GM19240 (cell line): ENCODE results near the gene LRCH1.

Experiments used
- DNase-seq: peaks from one replicate; pipeline ENCODE4 v3.0.0; 2011; ENCODE audit warnings: low spot score; ENCODE audit not compliant: insufficient read length

Gene LRCH1

DNA sequence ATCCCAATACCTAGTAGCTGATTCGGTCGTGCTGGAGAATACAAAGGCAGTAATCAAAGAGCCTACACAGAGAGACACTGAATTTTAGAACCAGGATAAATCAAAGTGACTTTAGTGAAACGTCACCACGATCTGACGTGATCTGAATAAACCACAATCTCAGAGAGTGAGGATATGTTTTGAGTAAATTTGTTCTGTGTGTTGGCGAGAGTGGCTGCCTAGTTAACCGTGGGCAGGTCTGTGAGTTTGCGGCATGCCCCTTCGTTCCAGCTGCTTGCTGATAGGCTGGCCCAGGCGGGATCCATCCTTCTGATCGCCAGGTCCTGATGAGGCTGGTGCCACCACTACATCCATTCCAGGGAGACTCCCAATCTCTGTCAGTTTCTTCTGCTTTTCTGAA, 40.4 kb downstream of the LRCH1 start:
- DNase-seq: no peak

DNA sequence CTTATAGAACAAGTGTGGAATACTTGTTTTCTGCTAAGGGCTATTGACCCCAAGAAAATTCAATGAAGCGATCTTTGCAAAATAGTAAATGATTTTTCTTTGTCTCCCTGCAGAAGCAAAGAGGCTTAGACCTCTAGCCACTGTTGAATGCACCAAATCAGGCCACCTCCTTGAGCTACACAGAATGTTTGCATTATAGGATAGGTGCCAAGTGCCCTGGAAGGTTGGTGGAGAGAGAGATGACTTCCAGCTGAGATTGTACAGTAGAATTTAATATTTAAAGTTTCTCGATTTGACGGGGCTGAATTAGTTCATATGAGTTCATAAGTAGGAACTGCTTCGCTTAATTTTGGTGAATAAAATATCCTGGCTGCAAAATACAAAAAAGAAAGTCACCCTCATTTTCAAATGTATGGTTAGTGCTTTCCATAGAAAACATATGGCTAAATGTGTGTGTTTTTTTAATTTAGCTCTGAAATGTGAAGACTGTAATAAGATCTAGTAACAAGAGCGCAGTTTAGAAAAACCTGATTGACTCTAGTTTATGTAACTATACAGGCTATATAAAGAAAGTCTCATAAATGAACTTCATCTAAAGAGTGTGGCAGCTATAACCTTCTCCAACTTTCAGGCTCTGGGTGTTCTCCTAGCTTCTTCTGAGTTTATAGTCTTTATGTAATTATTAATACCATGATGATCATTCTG, 41.6 kb downstream of the LRCH1 start:
- DNase-seq: no peak

DNA sequence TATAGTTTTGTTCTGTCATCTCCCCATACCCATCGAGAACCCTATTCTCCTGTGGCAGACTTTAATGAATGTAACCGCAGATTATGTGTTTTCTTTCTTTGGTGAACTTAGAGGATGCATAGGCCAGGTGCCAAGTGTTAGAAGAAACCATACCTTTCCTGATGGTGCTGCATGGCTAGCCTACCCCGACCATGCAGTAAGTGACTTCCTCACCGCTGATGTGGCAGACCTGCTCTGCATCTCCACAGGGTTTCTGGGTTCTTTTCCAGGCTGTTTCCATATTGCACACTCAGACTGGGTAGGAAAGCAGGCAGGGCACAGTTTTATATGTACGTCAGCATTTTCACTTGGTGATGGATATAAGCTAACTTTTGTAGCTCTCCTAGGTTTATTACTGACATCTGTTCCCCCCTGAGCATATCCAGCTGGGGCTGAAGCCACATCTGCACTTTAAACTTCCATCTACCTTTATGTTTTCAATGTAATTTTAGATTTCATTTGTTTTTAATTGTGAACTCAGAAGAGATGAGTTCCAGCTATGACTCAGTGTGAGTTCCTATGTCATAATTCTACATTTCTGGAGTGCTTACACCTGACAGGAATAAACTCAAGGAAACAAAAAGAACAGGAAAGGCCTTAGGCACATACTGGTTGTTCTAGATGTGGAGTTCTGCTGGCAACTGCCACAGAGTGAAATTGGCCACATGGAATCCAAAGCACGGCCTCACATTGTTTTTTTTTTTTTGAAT, 42.3 kb downstream of the LRCH1 start:
- no peak for DNase-seq

DNA sequence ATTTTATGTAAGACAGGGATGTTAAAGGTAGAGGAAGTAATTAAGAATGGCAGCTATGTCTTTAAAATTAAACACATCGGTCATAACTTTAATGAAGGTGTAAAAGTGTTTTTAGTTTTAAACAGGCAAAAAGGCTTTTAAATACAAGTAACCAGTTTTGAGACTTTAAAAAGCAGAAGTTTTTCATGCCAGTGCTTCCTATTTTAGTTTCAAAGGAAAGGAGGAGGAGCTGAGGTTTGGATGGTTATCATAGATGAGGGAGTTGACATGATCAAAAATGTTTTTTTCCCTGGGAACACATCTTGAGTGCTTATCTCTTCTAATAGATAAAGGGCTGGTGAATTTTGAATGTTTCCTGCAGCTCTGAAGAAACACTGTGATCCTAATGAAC, 42.9 kb downstream of the LRCH1 start:
- DNase-seq: no peak

DNA sequence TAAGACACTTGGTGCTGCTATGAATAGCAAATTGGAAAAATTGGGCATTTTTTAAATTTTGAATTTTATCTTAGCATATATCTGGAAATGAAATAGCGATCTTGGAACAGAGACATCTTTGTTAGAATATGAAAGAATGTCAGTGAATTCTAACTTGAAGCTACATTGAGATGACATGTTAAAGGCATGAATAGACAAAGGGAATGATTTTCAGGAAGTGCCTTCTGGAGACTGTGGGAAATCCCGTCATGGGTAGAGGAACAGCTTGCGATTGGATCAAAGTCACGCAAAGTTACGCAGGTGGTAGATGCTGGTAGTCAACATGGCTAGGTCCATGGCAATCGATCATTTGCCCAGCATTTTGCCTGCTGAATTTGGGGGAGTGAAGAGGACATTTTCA, 43.5 kb downstream of the LRCH1 start:
- no peak for DNase-seq

DNA sequence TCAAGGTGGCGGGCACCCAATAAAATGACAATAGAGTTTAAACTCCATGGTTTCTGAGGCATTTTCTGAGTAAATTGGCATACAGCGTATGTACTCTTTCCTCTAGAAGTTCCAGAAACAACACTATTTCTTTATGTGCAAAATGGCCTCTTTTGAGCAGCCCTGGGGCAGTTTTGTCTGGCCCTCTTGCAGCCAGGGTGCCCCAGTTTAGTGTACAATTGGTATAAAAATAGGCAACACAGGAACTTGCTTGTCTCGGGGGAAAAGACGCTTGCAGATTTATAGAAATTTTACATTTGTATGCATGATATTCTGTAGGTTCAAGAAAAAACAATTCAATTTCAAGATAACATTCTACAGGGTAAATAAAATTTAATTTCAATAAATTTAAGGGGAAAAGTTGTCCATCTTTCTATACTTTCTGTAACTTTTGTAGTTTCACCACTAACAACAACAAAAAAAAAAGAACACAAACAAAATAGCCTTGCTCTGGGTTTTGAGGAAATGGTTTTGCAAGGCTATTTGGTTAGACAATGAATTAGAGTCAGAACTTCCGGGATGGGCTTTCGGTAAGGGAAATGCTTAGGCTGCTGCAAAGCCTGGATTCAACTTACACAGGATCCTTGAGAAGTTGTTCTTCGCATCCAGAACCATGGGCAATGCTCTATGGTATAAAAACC, 45.3 kb downstream of the LRCH1 start:
- DNase-seq: no peak

DNA sequence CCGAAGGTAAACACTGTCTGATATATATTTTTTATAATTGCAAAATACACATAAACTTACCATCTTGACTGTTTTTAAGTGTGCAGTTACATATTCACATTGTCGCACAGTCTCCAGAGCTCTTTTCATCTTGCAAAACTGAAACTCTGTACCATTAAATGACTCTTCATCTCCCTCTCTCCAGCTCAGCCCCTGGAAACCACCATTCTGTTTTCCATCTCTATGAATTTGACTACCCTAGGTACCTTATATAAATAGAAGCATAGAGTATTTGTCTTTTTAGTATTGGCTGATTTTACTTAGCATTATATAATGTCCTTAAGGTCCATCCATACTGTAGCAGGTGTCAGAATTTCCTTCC, 45.8 kb downstream of the LRCH1 start:
- DNase-seq: no peak

DNA sequence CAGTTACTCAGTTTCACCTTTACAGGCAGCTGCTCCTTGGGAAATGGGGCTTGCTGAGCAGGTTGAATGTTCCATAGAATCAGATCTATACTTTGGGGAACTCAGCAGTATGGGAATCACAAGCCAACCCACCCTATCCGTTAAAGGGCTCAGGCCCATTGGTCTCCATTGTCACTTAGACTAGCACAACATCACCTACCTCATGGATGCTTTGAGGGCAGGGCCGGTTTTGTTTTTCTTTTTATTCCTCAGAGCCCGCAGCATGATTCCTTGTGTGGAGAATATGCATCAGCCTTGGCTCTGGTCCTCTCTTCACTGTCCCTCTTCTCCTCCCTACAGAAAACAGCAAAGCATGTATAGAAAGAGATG, 48.0 kb downstream of the LRCH1 start:
- DNase-seq: no peak

DNA sequence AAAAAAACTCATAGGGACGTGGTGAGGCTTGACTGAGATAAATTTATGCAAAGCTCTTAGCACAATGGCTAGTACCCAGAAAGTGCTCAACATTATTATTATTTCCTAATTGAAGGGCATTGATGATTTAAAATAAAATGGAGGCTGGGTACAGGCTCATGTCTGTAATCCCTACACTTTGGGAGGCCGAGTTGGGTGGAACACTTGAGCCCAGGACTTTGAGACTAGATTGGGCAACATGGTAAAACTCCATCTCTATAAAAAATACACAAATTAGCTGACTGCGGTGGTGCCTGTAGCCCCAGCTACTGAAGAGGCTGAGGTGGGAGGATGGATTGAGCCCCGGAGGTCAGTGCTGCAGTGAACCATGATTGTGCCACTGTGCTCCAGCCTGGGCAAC, 49.6 kb downstream of the LRCH1 start:
- DNase-seq: no peak

DNA sequence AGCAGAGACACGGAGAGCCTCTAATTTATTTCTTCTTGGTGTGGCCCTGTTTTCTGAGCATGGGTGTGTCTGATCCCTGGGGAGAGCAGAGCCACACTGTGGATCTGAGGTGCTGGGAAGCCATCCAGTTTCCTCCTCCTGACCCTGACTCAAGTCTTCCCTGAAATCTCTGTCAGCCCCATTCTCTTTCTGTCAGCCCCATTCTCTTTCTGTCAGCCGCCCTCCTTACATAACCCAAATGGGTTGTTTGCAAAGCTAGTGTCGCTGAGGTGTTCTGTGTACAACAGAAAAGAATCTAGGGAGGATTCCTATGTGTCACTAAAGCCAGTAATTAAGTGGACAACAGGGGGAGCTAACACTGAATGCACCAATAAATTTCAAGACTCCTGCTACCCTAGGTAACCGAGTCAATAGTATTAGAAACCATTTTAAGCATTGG, 50.2 kb downstream of the LRCH1 start:
- no peak for DNase-seq

DNA sequence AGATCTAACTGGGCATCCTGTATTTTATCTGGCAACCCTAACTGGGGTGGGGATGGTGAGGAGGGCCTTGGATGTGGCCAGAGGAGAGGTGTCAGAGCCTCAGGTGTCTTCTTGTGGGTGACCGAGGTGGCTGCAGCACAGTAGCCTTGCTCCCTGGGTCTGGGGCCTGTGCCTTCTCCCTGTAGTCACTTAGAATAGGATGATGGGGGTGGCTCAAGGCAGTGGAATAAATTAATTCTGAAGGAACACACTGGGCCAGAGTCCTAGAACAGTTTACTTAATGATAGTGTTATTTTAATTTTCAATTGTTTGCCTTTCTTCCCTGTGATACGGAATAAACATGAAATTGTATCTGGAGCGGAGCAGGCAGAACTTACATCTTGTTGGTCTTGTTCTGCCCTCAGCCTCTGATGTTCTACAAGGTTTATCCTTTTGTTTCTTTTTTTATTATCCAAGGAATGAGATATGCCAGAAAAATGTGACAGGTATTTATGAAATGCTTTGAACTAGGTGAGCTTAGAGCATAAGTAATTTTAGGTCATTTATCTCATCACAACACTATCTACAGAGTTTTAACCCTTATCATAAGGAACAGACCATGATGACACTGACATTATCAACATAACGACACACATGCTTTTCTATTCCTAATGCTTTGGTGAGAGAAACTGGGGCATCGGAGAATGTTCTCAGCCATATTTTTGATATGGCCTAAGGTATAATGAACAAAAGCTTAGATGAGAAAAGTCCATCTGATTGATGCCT, 51.4 kb downstream of the LRCH1 start:
- no peak for DNase-seq

DNA sequence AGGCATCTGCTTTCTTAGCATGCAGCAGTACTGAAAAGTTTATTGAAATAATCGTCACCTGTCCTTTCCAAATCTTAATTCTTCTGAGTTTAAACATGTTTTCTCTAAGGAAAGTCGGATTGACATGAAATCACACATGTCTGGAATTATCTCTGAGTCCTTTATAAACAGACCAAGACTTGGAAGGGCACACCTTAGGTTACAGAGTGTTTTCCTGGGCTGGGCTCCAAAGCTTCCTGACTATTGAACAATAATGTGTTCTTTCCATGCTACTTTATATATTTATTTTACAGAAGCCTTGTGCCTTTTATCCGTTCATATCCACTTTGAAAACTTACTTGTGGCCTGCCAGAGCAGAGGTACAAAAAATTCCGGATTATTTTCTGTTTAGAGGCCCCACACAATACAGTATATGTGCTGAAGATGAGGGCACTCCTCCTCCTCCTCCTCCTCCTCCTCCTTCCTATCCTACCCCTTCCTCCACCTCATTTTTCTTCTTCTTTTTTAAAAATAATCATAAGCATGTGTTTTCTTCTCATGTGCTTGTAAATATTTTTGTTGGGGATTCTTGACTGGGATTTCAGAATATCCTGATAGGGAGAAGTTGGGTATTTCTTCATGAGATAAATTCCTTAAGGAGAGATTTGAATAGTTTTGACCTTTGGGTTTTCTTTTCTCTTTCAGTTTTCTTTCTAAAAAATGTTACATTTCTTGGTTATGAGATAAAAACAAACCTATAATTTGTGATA, 52.3 kb downstream of the LRCH1 start:
- no peak for DNase-seq

DNA sequence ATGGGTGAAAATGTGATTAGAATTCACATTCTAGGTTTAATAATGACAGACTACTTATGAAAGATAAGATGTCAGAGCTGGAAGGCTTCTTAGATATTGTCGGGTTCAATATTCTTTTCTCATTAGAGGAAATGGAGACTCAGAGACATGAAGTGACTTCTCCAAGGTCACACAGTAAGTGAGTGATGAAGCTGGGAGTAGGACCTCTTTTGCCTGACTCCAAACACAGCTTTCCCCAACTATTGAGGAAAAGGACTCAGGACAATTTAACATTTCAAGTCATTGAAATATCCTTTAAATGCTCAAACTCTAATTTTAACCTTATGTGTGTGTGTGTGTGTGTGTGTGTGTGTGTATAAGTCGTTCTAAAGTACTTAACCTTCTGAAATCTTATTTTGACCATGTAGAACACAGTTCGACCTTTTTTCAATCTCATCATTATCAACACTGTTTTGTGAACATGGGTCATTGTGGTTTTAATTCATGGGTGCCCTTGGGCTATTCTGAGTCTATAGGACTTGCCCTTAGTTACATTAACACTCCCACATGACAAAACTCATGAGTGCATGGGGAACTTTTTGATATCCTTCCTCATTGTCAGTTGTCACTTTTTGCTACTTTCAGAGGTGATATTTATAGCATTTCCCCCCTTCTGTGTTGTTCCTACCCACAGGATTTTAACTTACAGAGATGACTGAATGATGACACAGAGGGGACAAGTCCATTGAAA, 53.0 kb downstream of the LRCH1 start:
- DNase-seq: no peak

DNA sequence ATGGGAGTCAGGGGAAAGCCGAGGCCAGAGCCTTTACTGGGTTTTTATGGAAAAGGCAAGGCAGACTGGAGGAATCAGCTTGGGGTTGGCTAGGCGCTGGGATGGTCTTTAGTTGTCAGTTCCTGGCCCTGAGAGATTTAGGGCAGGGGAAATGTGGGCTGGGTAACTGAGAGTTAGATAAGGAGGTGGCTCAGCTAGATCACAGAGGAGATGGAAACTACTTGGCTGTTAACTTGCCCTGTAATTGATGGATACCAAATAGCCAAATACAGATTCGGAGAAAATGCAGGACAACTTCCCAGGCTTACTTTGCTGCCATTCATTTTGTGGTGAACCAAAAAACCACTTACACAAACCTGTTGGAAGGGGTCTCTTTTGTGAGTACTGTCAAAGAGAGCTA, 54.0 kb downstream of the LRCH1 start:
- no peak for DNase-seq

DNA sequence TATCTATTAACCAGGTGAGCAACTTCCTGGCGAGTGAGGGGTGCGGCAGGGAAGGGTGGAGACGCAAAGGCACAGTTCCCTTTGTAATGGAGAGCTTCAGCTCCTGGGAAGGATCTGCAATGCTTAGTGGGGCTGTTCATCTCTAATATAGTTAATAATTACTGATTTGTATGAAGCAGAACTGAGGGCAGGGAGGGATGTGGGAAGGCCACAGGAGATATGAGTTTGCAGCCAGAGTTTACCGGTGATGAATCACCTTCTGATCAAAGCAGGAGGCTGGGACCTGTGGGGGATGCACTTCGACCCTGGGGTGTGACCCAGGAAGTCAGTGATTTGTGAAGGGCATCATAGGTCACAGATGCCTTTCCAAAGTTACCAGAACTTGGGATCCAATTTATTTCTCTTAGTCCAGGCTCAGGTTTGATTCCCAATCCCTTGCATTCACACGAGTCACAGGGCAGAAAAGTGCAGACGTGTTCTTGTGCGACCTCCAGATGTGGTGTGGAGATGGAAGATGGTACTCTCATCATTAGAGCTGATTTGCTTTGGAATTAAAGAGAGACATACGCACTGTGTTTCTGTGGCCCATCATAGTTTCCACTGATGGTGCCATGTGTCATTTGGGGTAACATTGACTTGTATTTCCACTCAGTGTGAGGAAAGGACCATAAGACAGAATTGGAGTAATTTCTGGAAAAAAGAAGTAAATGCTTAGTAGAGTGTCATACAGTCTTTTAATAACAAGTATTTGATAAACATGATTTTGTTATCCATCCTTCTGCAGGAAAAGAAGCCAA, 55.0 kb downstream of the LRCH1 start:
- DNase-seq: no peak

DNA sequence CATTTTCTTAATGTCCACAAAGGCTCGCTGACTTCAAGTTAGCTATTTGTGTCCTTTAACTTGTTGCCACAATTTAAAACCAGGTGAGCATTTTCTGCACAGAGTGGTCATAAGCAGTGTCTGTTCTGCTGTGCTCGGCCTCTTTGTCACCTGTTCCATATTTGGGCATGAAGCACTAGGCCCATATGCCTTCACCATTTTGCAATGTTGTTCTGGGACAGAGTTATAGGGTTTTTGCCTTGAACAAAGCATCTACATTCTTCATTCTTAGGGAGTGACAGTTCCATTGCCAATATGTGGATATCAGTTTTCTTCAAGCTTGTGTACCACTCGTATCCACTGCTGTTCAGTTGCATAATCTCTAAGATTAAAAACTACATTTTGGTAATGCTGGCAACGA, 56.1 kb downstream of the LRCH1 start:
- no peak for DNase-seq

DNA sequence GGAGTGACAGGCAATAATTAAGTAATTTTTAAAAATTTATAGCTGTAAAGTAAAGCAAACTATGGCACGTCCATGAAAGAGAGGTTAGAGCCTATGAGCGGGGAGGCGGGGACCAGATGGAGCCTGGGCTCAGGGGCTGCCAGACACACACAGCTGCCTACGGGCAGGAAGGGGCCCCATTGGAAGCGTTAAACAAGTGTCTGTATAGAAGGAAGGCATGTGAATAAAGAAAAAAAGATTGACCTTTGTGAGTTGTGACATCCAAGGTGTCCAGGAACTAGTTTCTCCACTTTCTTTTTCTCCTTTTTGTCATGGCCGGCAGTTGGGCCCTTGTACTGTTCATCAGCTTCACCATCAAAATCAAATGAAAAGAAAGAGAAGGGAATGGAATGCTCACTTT, 56.8 kb downstream of the LRCH1 start:
- DNase-seq: no peak

DNA sequence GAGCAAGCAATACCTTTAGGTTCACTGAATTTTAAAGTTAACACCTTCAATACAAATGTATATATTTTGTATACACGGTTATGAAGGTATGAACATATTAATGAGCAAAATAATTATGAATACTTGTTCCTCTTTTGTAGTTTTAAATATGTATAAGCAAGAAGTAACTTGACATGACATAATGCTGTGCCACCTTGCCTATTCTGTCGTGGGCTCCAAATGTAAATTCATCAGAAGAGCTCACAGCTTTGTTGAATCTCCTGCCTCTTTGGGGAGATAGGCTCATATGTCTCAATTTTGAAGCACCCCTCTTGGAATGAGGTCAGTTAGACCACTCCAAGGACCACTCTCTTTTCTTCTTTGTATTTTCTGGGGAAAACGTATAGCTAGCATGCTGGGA, 59.3 kb downstream of the LRCH1 start:
- DNase-seq: no peak

DNA sequence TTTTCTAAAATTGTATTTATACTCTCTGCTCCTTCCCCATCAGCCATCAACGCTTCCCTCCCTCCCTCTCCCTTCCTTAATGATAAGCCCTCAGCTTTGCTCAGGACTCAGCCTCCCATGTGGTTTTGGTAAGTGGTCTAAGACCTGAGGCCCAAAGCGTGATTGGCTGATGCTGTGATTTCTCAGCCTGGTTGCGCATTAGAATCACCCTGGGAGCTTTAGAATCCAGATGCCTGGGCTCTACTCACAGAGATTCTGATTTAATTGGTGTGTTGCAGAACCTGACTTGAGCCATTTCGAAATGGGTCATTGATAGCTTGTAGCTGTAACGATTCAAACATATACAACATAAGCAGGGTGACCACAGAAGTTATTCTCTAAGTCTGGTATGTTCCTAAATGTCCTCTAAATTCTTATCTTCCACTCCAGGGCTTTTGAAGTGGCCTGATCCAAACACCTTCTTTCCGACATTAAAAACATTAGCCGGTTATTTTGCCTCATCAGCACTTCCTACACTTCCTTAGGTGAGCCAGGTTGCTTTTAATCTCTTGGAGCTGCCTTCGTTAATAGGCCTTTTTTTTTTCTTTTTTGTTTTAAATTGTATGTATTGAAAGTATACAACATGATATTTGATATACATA, 60.6 kb downstream of the LRCH1 start:
- no peak for DNase-seq
